Osteocyte (in vitro differentiated cells): ENCODE measurements around the gene DHX16. TPM values are rescaled to one million over a fixed set of nuclear protein-coding genes. Genes with fewer than 3 reads are reported as not detected.

Experiments used
- DNase-seq: peaks from one replicate; pipeline ENCODE4 v3.0.0; 2021; ENCODE audit warnings: mixed read lengths; ENCODE audit not compliant: unreplicated experiment; ENCODE audit errors: extremely low spot score
- H3K27ac Mint-ChIP-seq: one replicate; pipeline ENCODE4 v1.8.0; 2021; ENCODE audit warnings: mild to moderate bottlenecking, mixed read lengths; ENCODE audit not compliant: unreplicated experiment
- H3K27me3 Mint-ChIP-seq: one replicate; pipeline ENCODE4 v1.8.0; 2021; ENCODE audit warnings: mixed read lengths; ENCODE audit not compliant: unreplicated experiment
- H3K36me3 Mint-ChIP-seq: one replicate; pipeline ENCODE4 v1.8.0; 2021; ENCODE audit warnings: mixed read lengths; ENCODE audit not compliant: unreplicated experiment
- H3K4me1 Mint-ChIP-seq: one replicate; pipeline ENCODE4 v1.8.0; 2021; ENCODE audit warnings: mixed read lengths; ENCODE audit not compliant: unreplicated experiment
- H3K4me3 Mint-ChIP-seq: one replicate; pipeline ENCODE4 v1.8.0; 2021; ENCODE audit warnings: mild to moderate bottlenecking, moderate library complexity, mixed read lengths; ENCODE audit not compliant: unreplicated experiment
- H3K9me3 Mint-ChIP-seq: one replicate; pipeline ENCODE4 v1.8.0; 2021; ENCODE audit warnings: mixed read lengths; ENCODE audit not compliant: unreplicated experiment
- total RNA-seq: library from RNA; stranded (reverse); gene quantifications from 2 replicates; pipeline ENCODE4 v1.2.1, GENCODE V29; 2021
- TF ChIP-seq, protein P1 (sequence below): fragments of 200-600 bp; sonication (generic); IDR thresholded peaks from 2 replicates; pipeline ENCODE4 v1.5.0; 2021; ENCODE audit warnings: antibody characterized with exemption, mild to moderate bottlenecking, moderate library complexity

Gene DHX16
- total RNA-seq, 1 donor from 2014 or later: 28.7 TPM

DNA sequence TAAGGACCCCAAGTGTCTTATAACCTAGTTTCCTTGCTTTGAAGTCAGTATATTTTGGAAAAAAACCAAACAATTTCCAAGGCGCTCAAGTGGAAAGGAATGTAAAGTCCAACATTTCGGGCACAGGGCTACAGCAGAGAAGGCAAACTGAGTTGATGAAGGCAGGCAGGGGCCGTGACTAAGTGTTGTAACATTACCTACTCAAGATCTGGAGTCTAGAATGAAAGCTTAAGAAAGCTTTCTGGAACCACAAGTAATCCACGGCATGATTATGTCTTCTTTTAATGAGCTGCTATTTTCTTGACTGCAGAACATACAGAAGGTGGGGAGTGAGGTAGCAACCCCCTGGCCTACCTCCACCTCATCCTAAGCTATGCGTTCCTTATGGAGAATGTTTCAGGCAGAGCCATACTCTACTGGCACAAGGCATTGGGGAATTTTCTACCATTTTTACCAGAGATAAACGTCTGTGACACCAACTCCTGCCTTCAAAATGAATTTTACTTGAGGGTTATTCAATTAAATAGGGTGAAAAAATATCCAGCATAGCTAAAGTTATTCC, 60.0 kb downstream of the DHX16 start:
- Mint-ChIP-seq H3K27me3 (no peaks in the 10 kb centered on the region), H3K4me3 (no peak overlapping the region), H3K4me1 (peaks cover 37% of the 10 kb centered on the region), H3K27ac (peak overlapping the region; percentile 100), H3K9me3 (no peaks in the 10 kb centered on the region), H3K36me3 (peaks cover 45% of the 10 kb centered on the region)
- TF ChIP-seq, protein P1, sequence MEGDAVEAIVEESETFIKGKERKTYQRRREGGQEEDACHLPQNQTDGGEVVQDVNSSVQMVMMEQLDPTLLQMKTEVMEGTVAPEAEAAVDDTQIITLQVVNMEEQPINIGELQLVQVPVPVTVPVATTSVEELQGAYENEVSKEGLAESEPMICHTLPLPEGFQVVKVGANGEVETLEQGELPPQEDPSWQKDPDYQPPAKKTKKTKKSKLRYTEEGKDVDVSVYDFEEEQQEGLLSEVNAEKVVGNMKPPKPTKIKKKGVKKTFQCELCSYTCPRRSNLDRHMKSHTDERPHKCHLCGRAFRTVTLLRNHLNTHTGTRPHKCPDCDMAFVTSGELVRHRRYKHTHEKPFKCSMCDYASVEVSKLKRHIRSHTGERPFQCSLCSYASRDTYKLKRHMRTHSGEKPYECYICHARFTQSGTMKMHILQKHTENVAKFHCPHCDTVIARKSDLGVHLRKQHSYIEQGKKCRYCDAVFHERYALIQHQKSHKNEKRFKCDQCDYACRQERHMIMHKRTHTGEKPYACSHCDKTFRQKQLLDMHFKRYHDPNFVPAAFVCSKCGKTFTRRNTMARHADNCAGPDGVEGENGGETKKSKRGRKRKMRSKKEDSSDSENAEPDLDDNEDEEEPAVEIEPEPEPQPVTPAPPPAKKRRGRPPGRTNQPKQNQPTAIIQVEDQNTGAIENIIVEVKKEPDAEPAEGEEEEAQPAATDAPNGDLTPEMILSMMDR: no peak
- no peak for DNase-seq

- Mint-ChIP-seq H3K9me3 (no peaks in the 10 kb centered on the region), H3K27me3 (no peaks in the 10 kb centered on the region), H3K27ac (peak overlapping the region; percentile 43), H3K36me3 (peaks cover 51% of the 10 kb centered on the region), H3K4me1 (peaks cover 37% of the 10 kb centered on the region), H3K4me3 (no peak overlapping the region)
- TF ChIP-seq, protein P1: peak; percentile 50
- no peak for DNase-seq
Observed at GRCh38 chr6:30612213-30612612, 60.6 kb downstream of the DHX16 start.

- Mint-ChIP-seq H3K9me3 (no peaks in the 10 kb centered on the region), H3K4me3 (no peak overlapping the region), H3K4me1 (peaks cover 35% of the 10 kb centered on the region), H3K36me3 (peaks cover 47% of the 10 kb centered on the region), H3K27ac (peak overlapping the region; percentile 43), H3K27me3 (no peaks in the 10 kb centered on the region)
- TF ChIP-seq, protein P1: no peak
- no peak for DNase-seq
Observed at GRCh38 chr6:30611856-30612194, 61.0 kb downstream of the DHX16 start.

- no peaks in the 10 kb centered on the region for H3K27me3 Mint-ChIP-seq
- no peak overlapping the region for H3K4me3 Mint-ChIP-seq
- TF ChIP-seq, protein P1: no peak
- H3K36me3 Mint-ChIP-seq: peaks cover 47% of the 10 kb centered on the region
- peaks cover 35% of the 10 kb centered on the region for H3K4me1 Mint-ChIP-seq
- DNase-seq: no peak
- peak overlapping the region; percentile 55 for H3K27ac Mint-ChIP-seq
- H3K9me3 Mint-ChIP-seq: no peaks in the 10 kb centered on the region
Observed at GRCh38 chr6:30611150-30611855, 61.5 kb downstream of the DHX16 start.

- H3K27me3 Mint-ChIP-seq: no peaks in the 10 kb centered on the region
- peaks cover 35% of the 10 kb centered on the region for H3K4me1 Mint-ChIP-seq
- H3K4me3 Mint-ChIP-seq: no peak overlapping the region
- TF ChIP-seq, protein P1: no peak
- H3K9me3 Mint-ChIP-seq: no peaks in the 10 kb centered on the region
- H3K36me3 Mint-ChIP-seq: peaks cover 48% of the 10 kb centered on the region
- no peak for DNase-seq
- H3K27ac Mint-ChIP-seq: peak overlapping the region; percentile 64
Observed at GRCh38 chr6:30610065-30610464, 62.7 kb downstream of the DHX16 start.
